KBM-7 (cell line): Measurements from ENCODE around the gene FSIP2.
A peak's percentile ranks its signal among the peaks of the same experiment; 100 is the strongest.
"Not testable (repeated sequence)": the region's sequence is repeated elsewhere in the genome, so short reads cannot be mapped to it uniquely, and the experiment has no call there.

Experiments
- DNase-seq: peaks from one replicate; pipeline ENCODE4 v3.0.0-alpha.2; 2015
- in situ Hi-C: fragments of 300-500 bp; cut with MboI; formaldehyde crosslinking; loops from 2 replicates; pipeline ENCODE4 v1.14.3; 2020; ENCODE audit warnings: low sequenced_read_pairs, low pct_unique_long_range_greater_than_20kb, mixed read lengths

The FSIP2 gene

DNA sequence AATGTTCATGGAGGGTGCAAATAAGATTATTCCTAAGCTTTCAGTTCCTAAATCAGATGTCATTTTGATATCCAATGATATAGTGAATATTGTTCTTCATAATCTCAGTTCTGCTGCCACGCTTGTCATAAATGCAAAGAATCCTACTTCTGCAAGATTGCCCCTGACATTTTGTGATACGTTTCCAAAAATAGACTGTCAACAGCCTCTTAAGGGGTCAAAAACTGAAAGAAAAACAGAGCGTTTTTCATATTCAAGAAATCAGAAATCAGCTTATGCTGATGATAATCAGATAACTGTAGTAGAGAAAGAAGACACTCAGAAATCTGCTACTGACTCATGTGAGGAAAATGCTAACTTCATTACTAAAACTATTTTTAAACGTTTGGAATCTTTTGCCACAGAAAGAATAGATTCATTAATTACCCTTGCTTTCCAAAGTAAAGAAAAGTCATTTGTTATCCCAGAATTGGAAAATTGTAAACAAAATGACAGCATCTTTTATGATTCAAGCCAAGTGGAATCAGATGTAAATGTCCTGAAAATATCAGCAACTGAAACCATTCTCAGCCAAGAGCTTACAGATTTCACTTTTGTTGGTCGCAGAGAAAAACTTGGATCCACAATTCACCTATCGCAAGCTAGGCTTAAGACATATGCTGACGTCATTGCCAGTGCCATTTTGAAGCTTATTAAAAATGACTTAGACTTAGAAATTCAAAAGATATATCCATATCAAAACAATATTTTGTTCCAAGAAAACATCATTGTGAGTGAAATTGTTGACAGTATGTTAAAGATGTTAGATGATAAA, 55.1 kb downstream of the FSIP2 start:
- DNase-seq = no peak
- in situ Hi-C loops = no loop called here

GRCh38 chr2:185796758-185797157, 58.2 kb downstream of the FSIP2 start:
- DNase-seq = no peak
- in situ Hi-C loops = no loop called here

GRCh38 chr2:185802926-185803325, 64.3 kb downstream of the FSIP2 start:
- in situ Hi-C loops = no loop called here

GRCh38 chr2:185806783-185807182, 68.2 kb downstream of the FSIP2 start:
- DNase-seq = no peak
- in situ Hi-C loops = no loop called here

More at GRCh38 chr2:185802926-185803325, 64.3 kb downstream of the FSIP2 start:
- DNase-seq = no peak

- no peak for DNase-seq
- in situ Hi-C loops = no loop called here
These were observed 68.7 kb downstream of the FSIP2 start for GRCh38 chr2:185807351-185807750.

DNA sequence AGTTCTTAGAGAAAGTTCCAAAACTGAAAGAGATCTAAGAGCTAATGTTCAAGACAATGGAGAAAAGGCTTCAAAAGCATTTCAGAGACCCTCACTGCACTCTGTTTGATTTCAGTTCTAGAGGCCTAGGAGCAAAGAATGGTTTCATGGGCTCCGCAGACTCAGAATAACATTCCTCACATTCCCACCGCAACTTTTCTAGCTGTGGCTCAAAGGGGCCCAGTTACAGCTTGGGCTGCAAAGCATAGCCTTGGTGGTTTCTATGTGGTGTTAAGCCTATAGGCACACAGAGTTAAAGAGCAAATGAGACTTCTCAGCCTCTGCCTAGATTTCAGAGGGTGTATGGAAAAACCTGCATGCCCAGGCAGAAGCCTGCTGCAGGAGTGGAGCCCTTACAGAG, 73.0 kb downstream of the FSIP2 start:
- no peak for DNase-seq
- in situ Hi-C loops = no loop called here

- in situ Hi-C loops = no loop called here
- DNase-seq = no peak
These were observed 75.1 kb downstream of the FSIP2 start for GRCh38 chr2:185813707-185814106.

- no peak for DNase-seq
- in situ Hi-C loops = no loop called here
These were observed 79.4 kb downstream of the FSIP2 start for GRCh38 chr2:185817991-185818390.

DNA sequence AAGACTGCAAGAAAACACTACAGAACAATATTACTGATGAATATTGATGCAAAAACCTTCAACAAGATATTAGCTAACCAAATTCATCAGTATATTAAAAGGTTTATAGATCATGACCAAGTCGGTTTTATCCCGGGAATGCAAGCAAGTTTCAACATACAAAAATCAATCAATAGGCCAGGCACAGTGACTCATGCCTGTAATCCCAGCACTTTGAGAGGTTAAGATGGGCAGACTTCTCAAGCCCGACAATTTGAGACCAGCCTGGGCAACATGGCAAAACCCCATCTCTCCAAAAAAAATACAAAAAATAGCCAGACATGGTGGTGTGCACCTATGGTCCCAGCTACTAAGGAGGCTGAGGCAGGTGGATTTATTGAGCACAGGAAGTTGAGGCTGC, 82.9 kb downstream of the FSIP2 start:
- in situ Hi-C loops = no loop called here
- no peak for DNase-seq

DNA sequence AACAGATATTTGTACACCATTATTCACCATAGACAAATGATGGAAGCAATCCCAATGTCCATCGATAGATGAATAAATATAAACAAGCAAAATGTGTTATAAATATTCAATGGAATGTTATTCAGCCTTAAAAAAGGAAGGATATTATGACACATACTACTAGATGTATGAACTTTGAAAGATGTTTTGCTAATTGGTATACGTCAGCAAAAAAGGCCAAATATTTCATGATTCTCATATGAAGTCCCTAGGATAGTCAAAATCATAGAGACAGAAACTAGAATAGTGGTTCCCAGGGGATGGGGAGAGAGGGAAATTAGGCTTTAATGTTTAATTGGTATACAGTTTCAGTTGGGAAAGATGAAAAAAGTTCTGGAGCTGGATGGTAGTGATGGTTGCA, 85.2 kb downstream of the FSIP2 start:
- DNase-seq = no peak
- in situ Hi-C loops = no loop called here

GRCh38 chr2:185825557-185825956, 87.0 kb downstream of the FSIP2 start:
- in situ Hi-C loops = no loop called here
- no peak for DNase-seq

- DNase-seq = no peak
- in situ Hi-C loops = no loop called here
These were observed 89.7 kb downstream of the FSIP2 start for GRCh38 chr2:185828326-185828725.

GRCh38 chr2:185833864-185834263, 95.3 kb downstream of the FSIP2 start:
- DNase-seq = no peak
- in situ Hi-C loops = no loop called here

GRCh38 chr2:185835974-185836373, 97.4 kb downstream of the FSIP2 start:
- in situ Hi-C loops = no loop called here
- DNase-seq = peak; percentile 50

DNA sequence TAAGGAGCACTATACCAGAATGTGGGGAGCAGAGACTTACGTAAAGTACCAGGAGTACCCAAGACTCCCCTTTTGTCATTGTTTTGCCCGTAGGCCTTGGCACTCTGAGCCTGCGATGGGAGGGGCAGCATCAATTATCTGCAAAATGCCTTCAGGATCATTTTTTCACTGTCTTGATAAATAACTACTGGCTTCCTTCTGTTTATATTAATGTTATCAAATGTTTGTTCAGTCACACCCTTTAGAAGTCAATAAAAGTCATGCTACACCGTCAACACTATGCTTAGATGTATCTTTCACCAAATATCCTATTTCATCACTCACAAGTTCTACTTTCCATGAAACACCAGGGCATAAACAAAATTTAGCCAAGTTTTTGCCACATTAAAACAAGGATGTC, 116.3 kb downstream of the FSIP2 start:
- in situ Hi-C loops = no loop called here
- no peak for DNase-seq

DNA sequence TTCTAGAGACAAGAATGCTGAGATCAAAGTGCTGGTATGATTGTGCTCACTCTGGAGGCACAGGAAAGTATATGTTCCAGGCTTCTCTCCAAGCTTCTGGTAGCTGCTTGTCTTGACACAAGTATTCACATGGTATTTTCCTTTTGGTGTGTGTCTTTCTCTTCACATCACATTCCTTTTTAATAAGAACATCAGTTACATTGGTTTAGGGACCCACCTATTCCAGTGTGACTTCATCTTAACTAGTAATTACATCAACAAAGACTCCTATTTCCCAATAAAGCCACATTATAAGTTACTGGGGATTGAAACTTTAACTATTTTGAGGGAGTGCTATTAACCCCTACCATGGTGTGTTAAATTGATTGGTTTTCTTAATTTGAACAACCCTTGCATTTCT, 119.1 kb downstream of the FSIP2 start:
- in situ Hi-C loops = no loop called here
- DNase-seq = no peak

GRCh38 chr2:185859506-185859905, 120.9 kb downstream of the FSIP2 start:
- in situ Hi-C loops = no loop called here
- DNase-seq = no peak

DNA sequence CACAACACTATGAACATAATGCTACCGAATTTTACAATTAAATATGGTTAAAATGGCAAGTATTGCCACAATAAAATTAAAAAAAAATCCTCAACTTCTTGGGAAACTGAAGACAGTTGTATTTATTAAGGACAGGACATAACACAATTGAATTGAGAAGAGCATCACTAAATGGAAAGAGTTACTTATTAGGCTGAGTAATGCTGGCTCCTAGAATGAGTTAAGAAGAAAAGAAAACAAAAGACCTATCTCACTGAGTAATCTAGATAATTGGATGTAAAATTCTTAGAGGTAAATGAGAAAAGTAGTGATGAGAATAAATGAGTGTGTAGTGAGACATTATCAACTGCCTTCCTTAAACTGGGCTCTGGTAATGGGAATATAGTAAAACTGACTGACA, 121.7 kb downstream of the FSIP2 start:
- in situ Hi-C loops = no loop called here
- no peak for DNase-seq

DNA sequence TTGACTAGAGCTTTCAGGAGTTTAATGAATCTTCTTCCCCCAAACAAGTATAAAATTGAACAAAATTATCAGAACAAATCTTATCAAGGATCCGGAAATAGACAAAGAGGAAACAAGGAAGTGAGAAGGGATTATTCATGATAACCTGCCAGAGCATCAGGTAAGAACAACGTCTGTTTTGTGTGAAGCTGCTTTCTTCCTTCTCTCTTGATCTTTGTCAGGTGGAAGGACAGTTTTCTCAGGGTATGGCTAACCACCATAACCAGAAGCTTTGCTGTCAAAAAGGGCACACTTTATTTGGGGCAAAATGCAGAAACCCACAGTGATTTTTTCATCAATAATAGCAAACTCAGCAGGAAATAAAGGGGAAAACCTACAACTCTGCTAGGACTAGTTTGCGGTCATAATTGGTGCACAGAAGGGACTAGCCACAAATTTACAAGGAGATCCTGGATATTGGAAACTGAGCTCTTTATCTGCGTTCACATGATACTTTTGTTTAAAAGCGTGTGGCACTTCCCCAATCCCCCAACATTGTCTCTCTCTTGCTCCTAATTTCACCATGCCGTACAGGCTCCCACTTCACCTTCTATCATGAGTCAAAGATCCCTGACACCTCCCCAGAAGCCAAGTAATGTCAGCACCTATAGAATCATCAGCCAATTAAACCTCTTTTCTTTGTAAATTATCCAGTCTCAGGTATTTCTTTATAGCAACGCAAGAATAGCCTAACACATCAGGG, 124.2 kb downstream of the FSIP2 start:
- in situ Hi-C loops = no loop called here
- DNase-seq = no peak

DNA sequence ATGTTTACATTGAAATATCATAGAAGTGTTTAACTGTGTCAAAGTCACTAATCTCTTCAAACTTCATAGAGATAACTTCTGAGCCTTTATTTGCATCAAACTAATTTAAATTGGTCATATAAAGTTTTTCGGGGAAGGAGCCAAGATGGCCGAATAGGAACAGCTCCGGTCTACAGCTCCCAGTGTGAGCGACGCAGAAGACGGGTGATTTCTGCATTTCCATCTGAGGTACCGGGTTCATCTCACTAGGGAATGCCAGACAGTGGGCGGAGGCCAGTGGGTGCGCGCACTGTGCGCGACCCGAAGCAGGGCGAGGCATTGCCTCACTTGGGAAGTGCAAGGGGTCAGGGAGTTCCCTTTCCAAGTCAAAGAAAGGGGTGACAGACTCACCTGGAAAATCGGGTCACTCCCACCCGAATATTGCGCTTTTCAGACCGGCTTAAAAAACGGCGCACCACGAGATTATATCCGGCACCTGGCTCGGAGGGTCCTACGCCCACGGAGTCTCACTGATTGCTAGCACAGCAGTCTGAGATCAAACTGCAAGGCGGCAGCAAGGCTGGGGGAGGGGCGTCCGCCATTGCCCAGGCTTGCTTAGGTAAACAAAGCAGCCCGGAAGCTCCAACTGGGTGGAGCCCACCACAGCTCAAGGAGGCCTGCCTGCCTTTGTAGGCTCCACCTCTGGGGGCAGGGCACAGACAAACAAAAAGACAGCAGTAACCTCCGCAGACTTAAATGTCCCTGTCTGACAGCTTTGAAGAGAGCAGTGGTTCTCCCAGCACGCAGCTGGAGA, 126.1 kb downstream of the FSIP2 start:
- DNase-seq, in situ Hi-C loops: not testable (repeated sequence)
